Retinal pigment epithelial cell (primary cell): ENCODE data around the gene CHD2.

Experiments used
- DNase-seq: peaks from one replicate; pipeline ENCODE4 v3.0.0-alpha.2; 2010; ENCODE audit warnings: low read depth
- H3K4me3 ChIP-seq: 2 replicates; pipeline ENCODE4 v1.5.1; 2011; ENCODE audit warnings: mild to moderate bottlenecking, low read length, control low read depth, moderate library complexity
- CTCF ChIP-seq: conservative IDR thresholded peaks from 2 replicates; pipeline ENCODE4 v1.5.1; 2011; ENCODE audit warnings: low read depth, low read length, control low read depth, inconsistent platforms

Gene CHD2

GRCh38 chr15:93051236-93052089 lies 151.3 kb downstream of the CHD2 start:
- no peak for DNase-seq
- TF ChIP-seq CTCF, result no peak
- H3K4me3 ChIP-seq, result no peak overlapping the region

GRCh38 chr15:93052090-93052879 lies 152.2 kb downstream of the CHD2 start:
- peak; percentile 23 for TF ChIP-seq CTCF
- DNase-seq, result no peak

GRCh38 chr15:93055211-93055610 lies 155.1 kb downstream of the CHD2 start:
- no peak for TF ChIP-seq CTCF
- H3K4me3 ChIP-seq, result no peak overlapping the region
- no peak for DNase-seq

More at GRCh38 chr15:93052090-93052879, 152.2 kb downstream of the CHD2 start:
- H3K4me3 ChIP-seq, result no peak overlapping the region

- no peak for DNase-seq
- TF ChIP-seq CTCF, result no peak
- no peak overlapping the region for H3K4me3 ChIP-seq
Measured at GRCh38 chr15:93056836-93057235, 156.7 kb downstream of the CHD2 start.

GRCh38 chr15:93057618-93058017 lies 157.5 kb downstream of the CHD2 start:
- no peak overlapping the region for H3K4me3 ChIP-seq
- DNase-seq, result no peak
- no peak for TF ChIP-seq CTCF

GRCh38 chr15:93058128-93058527 lies 158.0 kb downstream of the CHD2 start:
- TF ChIP-seq CTCF, result no peak

More at GRCh38 chr15:93058128-93058527, 158.0 kb downstream of the CHD2 start:
- no peak for DNase-seq
- H3K4me3 ChIP-seq, result no peak overlapping the region
